ENCODE results near the gene DERA.

GRCh38 chr12:16063726-16064125 lies 152.6 kb downstream of the DERA start:
- TF ChIP-seq CTCF (conservative IDR thresholded peaks at IDR 0.05 in 1 of 2, IDR thresholded peaks at IDR 0.05 in 1 of 2; ENCODE audit: extremely low read depth in 1 of 2, insufficient read depth in 1 of 2, low read depth in 1 of 2, low read length in 2 of 2) (no peak), EZH2 (IDR thresholded peaks at IDR 0.05; ENCODE audit: borderline replicate concordance, low read length) (no peak)

Measured in mammary epithelial cell (primary cell).